GM21360 (cell line): ENCODE measurements around the gene ADGRF1.
"Not testable (repeated sequence)": the region's sequence is repeated elsewhere in the genome, so short reads cannot be mapped to it uniquely, and the experiment has no call there.

Source experiments
- ATAC-seq: cut with Tn5 transposase; IDR thresholded peaks from one replicate; pipeline ENCODE4 v1.9.1; 2021; ENCODE audit warnings: mild to moderate bottlenecking, moderate library complexity; ENCODE audit not compliant: unreplicated experiment

ADGRF1 gene

DNA sequence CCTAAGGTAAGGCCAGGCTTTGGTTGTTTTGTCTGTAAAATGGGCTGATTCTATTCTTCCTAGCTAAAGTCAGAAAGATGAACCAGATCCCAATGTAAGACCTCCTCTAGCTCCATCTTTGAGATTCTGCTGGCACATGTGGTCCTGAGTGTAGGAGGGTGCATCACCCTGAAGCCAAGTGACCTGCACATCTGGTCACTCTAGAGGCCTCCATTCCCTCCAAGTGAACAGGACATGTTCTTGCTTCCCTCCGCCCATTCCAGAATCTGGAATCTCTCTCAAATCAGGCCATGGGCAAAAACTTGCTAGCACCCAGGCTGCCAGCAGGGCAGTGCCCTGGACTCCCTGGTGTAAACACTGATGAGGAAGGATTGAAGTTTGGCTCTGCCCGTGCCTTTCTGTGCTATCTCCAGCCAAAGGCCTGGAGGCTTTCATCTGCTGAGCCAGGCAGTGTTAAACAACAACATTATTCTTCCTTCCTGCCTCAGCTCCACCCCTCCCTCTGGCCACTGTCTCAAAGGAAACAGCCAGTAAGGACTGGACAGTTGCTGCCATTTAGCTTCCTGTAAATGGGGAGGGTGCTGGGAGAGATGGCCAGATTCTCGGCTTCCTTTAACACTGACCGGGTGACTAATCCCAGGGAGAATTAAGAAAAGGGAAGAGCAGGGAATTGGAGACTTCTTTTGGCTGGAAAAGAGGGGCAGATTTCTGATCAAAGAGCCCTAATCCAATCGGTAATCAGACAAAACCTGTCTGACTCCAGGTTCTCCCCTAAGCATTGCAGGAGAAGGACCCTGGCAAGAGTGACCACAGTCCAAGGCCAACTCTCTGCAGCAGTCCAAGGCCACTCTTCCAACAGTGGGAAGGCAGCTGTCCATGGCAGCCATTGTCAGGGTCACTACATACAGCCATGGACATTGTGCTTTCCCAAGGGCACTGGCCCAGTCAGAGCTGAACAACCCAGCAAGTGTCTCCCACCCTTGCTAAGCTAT lies 19.5 kb upstream of the ADGRF1 start:
- ATAC-seq: no peak

DNA sequence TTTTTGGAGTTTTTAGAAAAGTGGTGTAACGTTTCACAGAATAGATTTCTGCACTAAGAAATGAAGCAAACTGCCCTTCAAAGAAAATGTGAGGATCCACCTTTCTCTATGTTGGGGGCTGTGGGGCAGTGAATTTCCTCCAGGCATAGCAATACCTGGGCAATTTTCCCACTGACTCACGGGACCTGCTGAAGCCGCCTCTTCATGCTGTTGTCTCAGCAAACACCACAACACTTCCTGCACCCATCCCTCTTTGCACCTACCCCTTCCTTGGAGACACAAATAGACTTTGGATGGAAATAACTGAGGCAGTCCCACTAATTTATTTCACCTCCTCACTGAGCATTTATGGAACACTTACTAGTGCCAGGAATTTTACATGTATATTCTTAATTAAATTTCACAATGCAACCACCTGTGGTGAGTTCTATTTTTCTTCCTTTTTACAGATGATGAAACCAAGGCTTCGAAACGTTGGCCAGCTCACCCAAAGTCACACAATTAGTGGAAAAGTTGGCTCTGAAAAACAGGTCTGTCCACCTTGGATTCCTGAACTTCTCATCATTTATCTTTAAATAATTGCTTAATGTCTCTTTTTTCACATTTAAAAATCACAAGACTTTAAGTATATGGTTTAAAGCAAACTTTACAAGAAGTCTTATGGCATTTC lies 17.2 kb upstream of the ADGRF1 start:
- ATAC-seq: no peak

DNA sequence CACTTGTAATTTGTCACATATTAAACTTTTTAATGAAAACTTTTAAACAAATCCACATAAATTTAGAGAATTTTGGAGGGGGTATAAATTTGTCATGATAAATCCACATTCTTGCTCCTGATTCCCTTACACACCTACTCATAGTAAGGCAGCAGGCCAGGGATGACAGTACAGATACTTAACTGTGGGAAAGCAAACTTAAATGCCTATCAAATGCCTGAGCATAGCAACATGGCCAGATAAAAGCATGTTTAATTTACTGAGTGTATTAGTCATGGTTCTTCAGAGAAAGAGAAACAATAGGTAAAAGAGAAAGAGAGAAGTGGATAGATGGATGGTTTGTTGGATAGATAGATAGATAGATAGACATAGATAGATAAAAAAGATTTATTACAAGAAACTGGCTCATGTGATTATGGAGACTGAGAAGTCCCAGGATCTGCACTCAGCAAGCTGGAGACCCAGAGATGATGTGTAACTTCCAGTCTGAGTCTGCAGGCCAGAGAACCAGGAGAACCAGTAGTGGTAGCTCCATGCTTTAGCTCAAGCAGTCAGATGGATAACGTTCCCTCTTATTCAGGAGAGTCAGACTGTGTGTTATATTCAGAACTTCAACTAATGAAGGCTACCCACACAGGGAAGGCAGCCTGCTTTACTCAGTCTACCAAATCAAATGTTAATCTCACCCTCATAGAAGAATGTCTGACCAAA lies 15.9 kb upstream of the ADGRF1 start:
- no peak for ATAC-seq

DNA sequence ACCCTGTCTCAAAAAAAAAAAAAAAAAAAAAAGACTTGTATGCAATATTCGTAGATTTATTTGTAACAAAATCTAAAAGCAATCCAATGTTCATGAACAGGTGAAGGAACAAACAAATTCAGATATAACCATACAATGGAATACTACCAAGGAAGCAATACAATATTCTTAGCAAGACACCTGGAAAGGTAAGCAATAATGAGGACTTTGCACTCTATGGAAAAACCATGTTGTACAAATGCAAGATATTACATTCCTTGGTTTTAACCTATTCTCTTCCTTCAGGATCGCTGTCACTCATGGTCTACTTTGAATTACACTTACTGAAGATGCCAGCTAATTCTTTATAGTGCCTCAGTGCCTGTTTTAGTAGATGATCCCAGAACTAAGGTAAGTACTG lies 14.7 kb upstream of the ADGRF1 start:
- no peak for ATAC-seq

DNA sequence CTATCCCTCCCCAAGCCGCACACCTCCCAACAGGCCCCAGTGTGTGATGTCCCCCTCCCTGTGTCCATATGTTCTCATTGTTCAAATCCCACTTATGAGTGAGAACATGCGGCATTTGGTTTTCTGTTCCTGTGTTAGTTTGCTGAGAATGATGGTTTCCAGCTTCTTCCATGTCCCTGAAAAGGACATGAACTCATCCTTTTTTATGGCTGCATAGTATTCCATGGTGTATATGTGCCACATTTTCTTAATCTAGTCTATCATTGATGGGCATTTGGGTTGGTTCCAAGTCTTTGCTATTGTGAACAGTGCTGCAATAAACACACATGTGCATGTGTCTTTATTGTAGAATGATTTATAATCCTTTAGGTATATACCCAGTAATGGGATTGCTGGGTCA lies 12.2 kb upstream of the ADGRF1 start:
- not testable (repeated sequence) for ATAC-seq

DNA sequence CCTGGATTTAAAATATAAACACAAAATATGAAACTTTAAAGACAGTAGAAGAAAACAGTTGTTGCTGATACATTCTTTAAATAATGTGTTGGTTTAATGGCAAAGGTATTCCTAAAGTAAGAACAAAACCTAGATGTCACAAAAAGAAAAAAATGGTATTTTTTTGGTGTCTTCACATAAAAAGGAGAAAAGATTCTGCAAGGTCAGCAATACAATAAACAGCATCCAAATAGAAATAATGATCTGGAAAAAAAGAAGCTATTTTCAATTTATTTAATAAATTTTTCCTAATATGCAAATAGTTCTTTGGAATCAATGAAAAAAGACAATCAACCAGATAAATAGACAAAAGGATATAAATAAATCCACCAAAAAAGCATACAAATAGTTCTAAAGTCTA lies 6.5 kb upstream of the ADGRF1 start:
- ATAC-seq: no peak

DNA sequence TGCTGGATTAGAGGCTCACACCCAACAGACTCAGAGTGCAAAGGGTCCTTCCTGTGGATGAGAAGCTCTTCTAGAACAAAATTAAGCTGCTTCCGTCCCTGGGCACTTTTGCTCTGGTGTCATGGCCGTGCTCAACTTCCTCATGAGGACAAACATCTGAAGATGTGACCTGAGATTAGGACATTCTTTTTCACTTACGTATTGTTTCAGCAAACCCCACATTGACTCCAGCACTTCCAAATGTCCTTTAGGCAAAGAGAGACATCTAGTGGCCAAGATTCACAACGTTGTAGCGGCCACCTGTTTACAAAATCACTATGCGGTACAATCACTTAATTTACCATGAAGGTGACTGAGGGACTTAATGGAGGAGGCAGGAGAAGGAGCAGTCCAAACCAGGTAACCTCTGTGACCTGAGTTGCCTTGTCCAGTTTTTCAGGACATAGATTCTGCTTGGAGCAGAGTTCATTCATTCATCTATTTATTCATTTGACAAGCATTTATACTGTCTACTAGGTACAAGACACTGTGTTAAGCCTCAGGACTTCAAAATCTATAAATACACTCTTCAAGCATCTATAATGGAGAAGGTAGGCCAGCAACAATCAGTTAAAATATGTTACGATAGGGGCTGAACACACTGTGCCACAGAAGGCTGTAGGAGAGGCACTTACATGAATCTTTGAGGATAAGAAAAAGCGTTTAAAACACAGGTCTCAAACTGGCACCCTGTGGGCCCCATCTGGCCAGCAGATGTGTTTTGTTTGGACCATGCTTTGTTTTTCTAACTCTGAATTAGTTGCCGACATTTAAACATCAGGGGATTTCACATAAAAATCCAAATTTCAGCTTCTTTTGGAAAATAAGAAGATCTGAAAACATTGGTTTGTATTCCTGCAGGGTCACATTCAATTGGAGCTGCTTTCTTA lies 5.6 kb upstream of the ADGRF1 start:
- ATAC-seq: peak; percentile 79

DNA sequence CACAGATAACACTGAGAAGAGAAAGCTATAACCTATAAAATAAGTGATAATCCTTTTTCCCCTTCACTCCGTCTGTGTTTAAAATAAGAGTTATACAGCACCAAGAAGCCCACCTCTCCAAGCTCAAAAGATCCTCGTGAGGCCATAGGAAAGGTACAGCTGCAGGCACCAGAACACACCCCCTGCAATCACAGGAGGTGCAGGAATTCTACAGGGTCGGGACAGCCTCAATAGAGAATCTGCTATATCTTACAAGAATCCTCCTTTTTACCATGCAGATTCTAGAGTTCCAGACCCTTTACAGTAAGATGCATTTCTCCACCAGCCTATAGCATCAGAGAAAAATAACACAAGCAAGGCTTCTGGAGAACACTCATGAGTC lies 5.0 kb upstream of the ADGRF1 start:
- no peak for ATAC-seq

DNA sequence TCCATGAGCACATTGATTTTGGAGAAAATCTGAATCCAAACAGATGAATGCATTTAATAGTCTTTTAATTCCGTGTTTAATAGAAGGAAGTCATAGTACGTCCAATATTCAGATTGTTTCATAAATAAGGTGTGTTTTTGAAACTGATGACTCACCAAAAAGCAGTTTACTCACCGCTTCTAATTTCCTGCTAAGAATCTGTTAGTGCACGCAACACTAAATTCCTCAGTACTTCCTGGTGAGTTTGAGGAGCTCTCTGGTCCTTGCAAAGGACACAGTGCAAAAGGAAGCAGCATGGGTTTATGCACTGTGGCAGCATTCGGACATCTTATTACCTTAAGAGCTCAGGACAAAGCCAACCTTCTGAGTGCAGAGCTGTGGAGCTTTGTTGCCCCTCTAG lies 2.3 kb upstream of the ADGRF1 start:
- no peak for ATAC-seq

DNA sequence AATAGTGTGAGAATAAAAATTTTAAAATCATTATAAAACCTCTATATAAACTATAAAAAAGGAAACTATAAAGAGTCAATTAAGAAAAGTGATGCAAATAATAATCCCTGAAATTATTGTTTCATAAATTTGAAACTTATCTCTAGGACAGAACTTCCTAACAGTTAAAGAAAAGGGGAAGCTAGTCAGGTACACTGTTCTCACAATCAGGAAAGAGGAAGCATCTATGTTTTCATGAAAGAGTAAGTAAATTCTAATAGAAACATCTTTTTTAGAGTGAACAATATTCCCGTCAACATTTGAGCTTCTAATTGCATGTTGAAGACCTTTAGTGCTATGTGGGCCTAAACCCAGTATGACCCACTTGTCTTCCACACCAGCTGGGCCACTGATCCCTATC lies 1.2 kb upstream of the ADGRF1 start:
- ATAC-seq: no peak

DNA sequence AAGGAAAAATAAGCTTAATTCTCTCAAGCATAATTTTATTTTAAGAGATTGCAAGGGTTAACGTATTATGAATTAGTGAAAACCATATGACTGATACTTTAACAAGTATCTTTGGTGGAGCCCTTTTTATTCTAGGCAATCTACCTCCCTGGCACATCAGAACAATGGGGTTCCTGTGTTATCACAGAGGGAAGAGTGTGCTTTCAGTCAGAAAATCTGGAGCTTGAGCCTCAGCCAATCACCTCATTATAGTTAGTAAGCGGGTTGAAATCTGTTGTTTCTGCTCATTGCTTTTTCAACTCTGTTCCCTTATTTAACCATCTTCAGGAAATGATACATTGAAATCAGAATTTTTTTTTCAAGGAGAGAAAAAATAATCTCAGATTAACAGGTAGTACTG lies 391 bp downstream of the ADGRF1 start:
- ATAC-seq: no peak

DNA sequence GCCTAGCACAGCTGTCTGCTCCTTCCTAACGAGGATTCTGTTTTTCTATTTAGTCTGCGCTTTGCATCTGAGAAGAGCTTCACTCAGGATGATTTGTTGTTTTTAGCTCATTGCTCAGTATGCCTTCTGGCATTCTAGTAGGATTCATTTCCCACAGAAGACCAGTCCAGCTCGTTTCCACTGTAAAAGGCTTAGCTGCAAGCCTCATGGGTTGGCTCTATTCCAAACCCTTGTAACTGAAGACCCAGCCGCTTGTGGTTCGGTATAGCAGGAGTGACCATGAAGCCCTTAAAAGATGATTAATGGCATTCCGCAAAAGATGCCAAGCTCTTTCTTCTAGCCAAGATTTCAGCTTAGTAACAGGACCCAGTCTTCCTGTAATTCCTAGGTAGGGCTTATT lies 7.2 kb downstream of the ADGRF1 start:
- no peak for ATAC-seq

DNA sequence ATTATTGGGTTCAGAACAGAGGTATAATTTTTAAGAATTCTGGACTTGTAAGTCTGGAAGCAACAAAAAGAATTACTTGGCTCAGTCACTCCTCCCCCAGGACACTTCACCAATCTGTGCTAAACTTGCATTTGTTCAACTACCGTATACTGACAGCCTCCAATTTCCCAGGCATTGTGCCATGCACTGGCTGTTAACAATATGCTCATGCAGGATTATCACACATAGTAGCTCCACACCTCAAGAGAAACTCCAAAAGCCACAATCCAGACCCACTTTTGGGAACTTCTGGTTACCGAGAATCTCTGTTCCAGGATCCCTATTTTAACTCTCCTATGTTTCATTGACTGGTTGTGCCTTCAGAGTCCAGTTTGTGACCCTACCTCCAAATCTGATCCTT lies 7.7 kb downstream of the ADGRF1 start:
- no peak for ATAC-seq

DNA sequence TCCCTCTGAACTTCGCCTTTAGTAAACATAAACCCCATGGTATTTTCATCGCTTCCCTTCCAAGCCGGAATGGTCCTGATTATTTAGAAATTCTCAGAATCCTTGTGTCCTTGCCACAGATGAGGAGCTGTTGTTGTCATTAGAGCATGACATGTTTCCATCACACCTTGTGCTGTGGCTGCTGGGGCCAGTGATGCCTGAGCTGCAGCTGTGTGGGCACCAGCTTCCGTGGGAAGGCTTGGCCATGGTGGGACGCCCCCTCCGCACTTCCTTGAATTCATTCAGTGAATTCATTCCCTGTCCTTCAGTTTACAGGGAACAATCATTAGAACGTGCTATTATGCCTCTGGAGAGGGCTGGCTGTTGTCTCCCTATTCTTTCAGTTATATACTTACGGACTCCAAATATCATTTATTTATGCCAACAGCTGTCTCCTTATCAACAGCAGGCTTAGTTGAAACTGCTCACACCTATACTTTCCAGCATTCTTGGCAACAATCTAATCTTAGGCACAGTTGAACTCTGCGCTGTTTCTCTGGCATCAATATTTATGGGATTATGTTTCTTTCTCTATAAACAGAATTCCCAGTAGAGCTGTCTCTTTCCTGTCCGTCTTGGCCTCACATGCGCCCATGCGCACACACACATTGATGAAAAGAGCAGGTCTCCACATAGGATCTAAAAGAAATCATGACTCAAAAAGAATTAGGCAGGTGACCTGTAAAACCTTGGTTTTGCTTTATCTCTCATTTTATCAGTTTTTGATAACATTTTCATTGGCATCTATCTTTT lies 9.0 kb downstream of the ADGRF1 start:
- ATAC-seq: no peak

DNA sequence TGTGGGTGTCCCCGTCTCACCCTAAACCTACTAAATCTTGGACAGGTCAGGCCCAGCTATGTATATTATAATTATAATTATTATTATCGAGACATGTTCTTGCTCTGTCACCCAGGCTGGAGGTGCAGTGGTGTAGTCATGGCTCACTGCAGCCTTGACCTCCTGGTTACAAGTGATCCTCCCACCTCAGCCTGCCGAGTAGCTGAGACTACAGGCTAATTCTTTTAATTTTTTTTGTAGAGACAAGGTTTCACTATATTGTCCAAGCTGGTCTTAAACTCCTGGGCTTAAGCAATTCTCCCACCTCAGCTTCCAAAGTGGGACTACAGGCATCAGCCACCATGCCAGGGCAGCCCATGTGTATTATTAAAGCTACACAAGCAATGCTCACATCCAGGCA lies 10.5 kb downstream of the ADGRF1 start:
- ATAC-seq: no peak

DNA sequence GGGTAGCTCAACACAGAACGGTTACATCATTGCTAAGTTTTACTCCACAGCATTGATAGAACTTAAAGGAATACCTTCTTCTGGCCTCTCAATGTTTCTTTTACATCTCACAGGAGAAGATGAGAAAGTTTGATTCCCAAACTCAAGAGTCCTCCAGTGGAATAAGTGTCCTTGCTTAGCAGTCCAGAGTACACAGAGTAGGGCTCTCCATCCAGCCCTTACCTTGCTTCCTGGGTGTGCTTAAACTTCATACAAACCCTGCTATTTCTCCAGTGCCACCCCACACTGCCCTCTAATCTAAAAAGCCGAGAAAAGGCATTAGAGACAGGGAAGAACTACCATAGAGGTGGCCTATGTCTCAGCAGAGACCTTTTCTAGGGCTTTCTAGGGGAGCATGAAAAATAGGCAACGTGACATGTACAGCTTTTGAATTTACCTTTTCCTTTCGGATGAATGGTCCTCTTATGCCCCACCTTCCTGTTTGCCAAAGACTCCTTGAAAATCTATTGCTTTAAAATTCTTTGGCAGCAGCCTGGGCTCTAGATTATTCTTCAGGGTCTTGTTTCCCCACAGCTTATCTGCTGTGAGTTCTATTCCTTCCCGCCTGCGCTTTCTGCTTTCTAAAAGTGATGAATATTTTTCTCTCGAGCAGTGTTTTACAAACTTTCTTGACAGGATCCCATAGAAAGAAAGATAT lies 12.1 kb downstream of the ADGRF1 start:
- ATAC-seq: no peak

DNA sequence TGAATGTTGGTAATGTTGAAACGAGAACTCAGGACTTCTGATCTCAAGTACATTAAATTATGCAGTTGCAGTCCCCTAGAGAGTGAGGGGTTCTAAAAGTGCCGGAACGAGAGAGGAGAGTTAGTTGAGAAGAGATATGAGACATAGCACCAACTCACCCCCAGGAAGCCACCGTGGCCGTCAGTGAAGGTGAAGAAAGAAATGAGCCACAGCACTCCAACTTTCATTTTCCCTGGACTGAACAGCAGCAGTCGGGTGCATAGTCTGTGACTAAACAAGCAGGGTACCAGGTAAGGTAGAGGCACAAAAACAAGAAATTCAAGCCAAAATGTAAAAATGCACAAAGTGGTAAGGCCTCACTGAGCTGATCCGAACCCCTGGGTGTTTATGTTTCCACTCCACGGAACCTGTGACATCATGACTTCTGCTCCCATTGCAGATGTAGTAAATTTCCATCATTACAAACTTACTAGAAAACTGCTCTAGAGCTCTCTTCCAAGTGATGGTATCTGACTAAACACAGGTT lies 13.2 kb downstream of the ADGRF1 start:
- ATAC-seq: no peak

DNA sequence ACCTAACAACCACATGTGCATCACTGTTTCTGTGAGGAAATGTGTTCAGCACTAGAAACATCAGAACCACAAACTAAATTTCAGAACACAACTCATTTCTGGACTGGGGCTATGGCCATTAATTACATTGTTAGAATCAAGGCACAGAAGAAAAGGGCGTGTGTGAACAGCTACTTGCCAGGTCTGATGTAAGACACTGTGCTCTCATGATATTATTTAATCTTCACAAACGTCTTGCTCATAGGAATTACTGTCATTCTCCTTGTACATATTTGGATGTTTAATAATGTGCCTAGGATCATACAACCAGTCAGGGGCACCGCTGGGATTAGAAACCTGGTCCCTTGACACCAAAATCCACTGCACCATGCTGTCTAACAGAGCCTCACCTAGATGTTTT lies 14.8 kb downstream of the ADGRF1 start:
- no peak for ATAC-seq

DNA sequence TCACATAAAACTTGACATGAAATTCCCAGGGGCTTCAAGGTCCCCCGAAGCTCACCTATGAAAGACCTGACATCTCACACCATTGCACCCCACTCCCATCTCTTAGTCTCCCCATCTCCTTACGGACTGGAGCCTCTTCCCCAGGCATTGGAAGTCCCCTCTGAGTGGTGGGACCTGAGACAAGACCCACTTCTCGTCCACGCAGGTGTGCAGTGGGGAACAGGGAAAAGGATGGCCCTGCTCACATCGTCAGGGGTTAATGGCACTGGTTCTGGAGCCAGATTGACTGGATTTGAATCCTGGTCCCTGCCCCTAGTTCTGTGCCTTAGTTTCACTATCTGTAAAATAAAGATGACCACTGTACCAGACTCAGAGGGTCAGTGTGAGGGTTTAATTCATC lies 15.5 kb downstream of the ADGRF1 start:
- ATAC-seq: no peak
